ENCODE data around the gene AURKB. TPM values are rescaled to one million over a fixed set of nuclear protein-coding genes. Genes with fewer than 3 reads are reported as not detected.

AURKB gene
- polyA plus RNA-seq, 1 donor (not counting 4 experiments of a cell fraction or from before 2014, with no cell fraction given): 12.6 TPM

GRCh38 chr17:8222380-8222629 lies 11.9 kb upstream of the AURKB start:
- FAIRE-seq (no peak), DNase-seq (ENCODE audit: low read depth, low spot score) (no peak)
- H3K36me3 ChIP-seq (ENCODE audit: control insufficient read depth in 2 of 2, extremely low read depth in 1 of 2, insufficient read depth in 2 of 2, low read length in 2 of 2): peaks cover 1 to 2% of the 10 kb centered on the region in 2 experiments
- no peaks in the 10 kb centered on the region for H3K27me3 ChIP-seq (ENCODE audit: control insufficient read depth, extremely low read depth, insufficient read depth, low read length)
- TF ChIP-seq CTCF (optimal IDR thresholded peaks at IDR 0.05 in 1 of 3, IDR thresholded peaks at IDR 0.05 in 1 of 3, conservative IDR thresholded peaks at IDR 0.05 in 1 of 3; ENCODE audit: extremely low read depth in 1 of 3, insufficient read depth in 2 of 3, low read length in 3 of 3) (no peak), EZH2 (IDR thresholded peaks at IDR 0.05; ENCODE audit: low read length) (no peak)
- no peaks in the 10 kb centered on the region for H4K20me1 ChIP-seq (ENCODE audit: control insufficient read depth, extremely low read depth, insufficient read depth, low read length)
- peak overlapping the region; percentile 58 to 65 (median 60) for H3K4me3 ChIP-seq (ENCODE audit: control insufficient read depth in 2 of 3, extremely low read depth in 1 of 3, insufficient read depth in 2 of 3, low read depth in 1 of 3, low read length in 3 of 3)
- H3K27ac ChIP-seq (ENCODE audit: control insufficient read depth, insufficient read depth, low read length): peak overlapping the region; percentile 70
- H3K9me3 ChIP-seq (ENCODE audit: control insufficient read depth, low read depth, low read length): no peaks in the 10 kb centered on the region
- dilution Hi-C loops (cut with MboI; ENCODE audit: extremely low pct_ligation_motif_present, low sequenced_read_pairs): no loop called here
- no peaks in the 10 kb centered on the region for H3K79me2 ChIP-seq (ENCODE audit: control insufficient read depth, insufficient read depth, low read length)
- H2AFZ ChIP-seq (ENCODE audit: control insufficient read depth, low read length): no peak overlapping the region
- H3K4me1 ChIP-seq (ENCODE audit: control insufficient read depth, extremely low read depth, insufficient read depth, low read length): peaks cover 22% of the 10 kb centered on the region
- H3K9me1 ChIP-seq (ENCODE audit: control insufficient read depth, extremely low read depth, insufficient read depth, low read length): no peaks in the 10 kb centered on the region
- peak overlapping the region; percentile 93 for H3K9ac ChIP-seq (ENCODE audit: control insufficient read depth, extremely low read depth, insufficient read depth, low read length)
- H3K4me2 ChIP-seq (ENCODE audit: control insufficient read depth, extremely low read depth, insufficient read depth, low read depth, low read length): peak overlapping the region; percentile 81

GRCh38 chr17:8221663-8222379 lies 11.4 kb upstream of the AURKB start:
- Histone ChIP-seq H3K27ac (ENCODE audit: control insufficient read depth, insufficient read depth, low read length) (peak overlapping the region; percentile 70), H3K79me2 (ENCODE audit: control insufficient read depth, insufficient read depth, low read length) (no peaks in the 10 kb centered on the region), H4K20me1 (ENCODE audit: control insufficient read depth, extremely low read depth, insufficient read depth, low read length) (no peaks in the 10 kb centered on the region), H3K9me1 (ENCODE audit: control insufficient read depth, extremely low read depth, insufficient read depth, low read length) (no peaks in the 10 kb centered on the region), H3K4me2 (ENCODE audit: control insufficient read depth, extremely low read depth, insufficient read depth, low read depth, low read length) (peak overlapping the region; percentile 81), H2AFZ (ENCODE audit: control insufficient read depth, low read length) (peak overlapping the region; percentile 79), H3K4me3 (ENCODE audit: control insufficient read depth in 2 of 3, extremely low read depth in 1 of 3, insufficient read depth in 2 of 3, low read depth in 1 of 3, low read length in 3 of 3) (peak overlapping the region; percentile 58 to 65 (median 60)), H3K9ac (ENCODE audit: control insufficient read depth, extremely low read depth, insufficient read depth, low read length) (peak overlapping the region; percentile 93), H3K9me3 (ENCODE audit: control insufficient read depth, low read depth, low read length) (no peaks in the 10 kb centered on the region), H3K36me3 (ENCODE audit: control insufficient read depth in 2 of 2, extremely low read depth in 1 of 2, insufficient read depth in 2 of 2, low read length in 2 of 2) (no peaks in the 10 kb centered on the region), H3K4me1 (ENCODE audit: control insufficient read depth, extremely low read depth, insufficient read depth, low read length) (peaks cover 19% of the 10 kb centered on the region), H3K27me3 (ENCODE audit: control insufficient read depth, extremely low read depth, insufficient read depth, low read length) (no peaks in the 10 kb centered on the region)
- no peak for FAIRE-seq
- dilution Hi-C loops (cut with MboI; ENCODE audit: extremely low pct_ligation_motif_present, low sequenced_read_pairs): no loop called here
- TF ChIP-seq EZH2 (IDR thresholded peaks at IDR 0.05; ENCODE audit: low read length) (no peak), CTCF (optimal IDR thresholded peaks at IDR 0.05 in 1 of 3, IDR thresholded peaks at IDR 0.05 in 1 of 3, conservative IDR thresholded peaks at IDR 0.05 in 1 of 3; ENCODE audit: extremely low read depth in 1 of 3, insufficient read depth in 2 of 3, low read length in 3 of 3) (no peak)
- DNase-seq (ENCODE audit: low read depth, low spot score): peak; percentile 57

Measured in keratinocyte (primary cell).